CD4-positive, alpha-beta memory T cell (primary cell): ENCODE measurements around the gene MFAP3L. TPM values are rescaled to one million over a fixed set of nuclear protein-coding genes. Genes with fewer than 3 reads are reported as not detected.

Source experiments
- CTCF ChIA-PET: fragments of 350-600 bp; sonication (Branson Sonifier 250); formaldehyde crosslinking; loops from one replicate; lab custom pipeline; 2021; ENCODE audit warnings: inconsistent platforms; ENCODE audit not compliant: partially characterized antibody; lab: Charles Lee
- POLR2A ChIA-PET: fragments of 350-600 bp; sonication (Branson Sonifier 250); formaldehyde crosslinking; loops from one replicate; lab custom pipeline; 2021; ENCODE audit not compliant: partially characterized antibody; lab: Charles Lee
- DNase-seq, 5 donors: peaks; one replicate each; pipeline versions ENCODE4 v3.0.0 to v3.0.0-alpha.2; 2020 to 2022; ENCODE audit warnings: mixed read lengths in 1 of 5
- H3K27ac ChIP-seq: one replicate; pipeline ENCODE4 v1.7.0; 2013; ENCODE audit warnings: low read depth, low read length
- H3K27me3 ChIP-seq: 2 replicates; pipeline ENCODE4 v1.7.0; 2013; ENCODE audit warnings: mild to moderate bottlenecking, low read length, moderate library complexity; ENCODE audit not compliant: insufficient read depth
- H3K36me3 ChIP-seq: 2 replicates; pipeline ENCODE4 v1.7.0; 2013; ENCODE audit warnings: mild to moderate bottlenecking, low read length, moderate library complexity; ENCODE audit not compliant: insufficient read depth
- H3K4me1 ChIP-seq: 2 replicates; pipeline ENCODE4 v1.7.0; 2013; ENCODE audit warnings: mild to moderate bottlenecking, low read length, moderate library complexity; ENCODE audit not compliant: insufficient read depth
- H3K4me3 ChIP-seq, 2 donors: one replicate each; pipeline ENCODE4 v1.7.0; 2013; ENCODE audit warnings: low read length in 2 of 2, mild to moderate bottlenecking in 1 of 2
- H3K9me3 ChIP-seq, 2 donors: one replicate each; pipeline ENCODE4 v1.7.0; 2013; ENCODE audit warnings: low read length in 2 of 2, control low read depth in 1 of 2; ENCODE audit not compliant: control insufficient read depth in 1 of 2
- H3K27ac Mint-ChIP-seq, 7 donors: one replicate each; pipeline ENCODE4 v1.8.0; 2020 to 2021; ENCODE audit warnings: mixed read lengths in 7 of 7, mild to moderate bottlenecking in 6 of 7, inconsistent platforms in 3 of 7, moderate library complexity in 3 of 7
- H3K27me3 Mint-ChIP-seq, 2 donors: one replicate each; pipeline ENCODE4 v1.8.0; 2020 to 2021; ENCODE audit warnings: mixed read lengths in 2 of 2
- H3K36me3 Mint-ChIP-seq, 2 donors: one replicate each; pipeline ENCODE4 v1.8.0; 2020 to 2021; ENCODE audit warnings: mixed read lengths in 2 of 2, inconsistent platforms in 1 of 2, mild to moderate bottlenecking in 1 of 2
- H3K4me1 Mint-ChIP-seq, 4 donors: one replicate each; pipeline ENCODE4 v1.8.0; 2020 to 2021; ENCODE audit warnings: mixed read lengths in 4 of 4, mild to moderate bottlenecking in 1 of 4
- H3K4me3 Mint-ChIP-seq, 8 donors: one replicate each; pipeline ENCODE4 v1.8.0; 2020 to 2021; ENCODE audit warnings: mixed read lengths in 8 of 8, mild to moderate bottlenecking in 7 of 8, moderate library complexity in 6 of 8, inconsistent platforms in 3 of 8
- H3K9me3 Mint-ChIP-seq, 8 donors: one replicate each; pipeline ENCODE4 v1.8.0; 2020 to 2021; ENCODE audit warnings: mixed read lengths in 8 of 8, mild to moderate bottlenecking in 5 of 8, inconsistent platforms in 3 of 8, moderate library complexity in 1 of 8
- intact Hi-C: fragments of 100-400 bp; cut with micrococcal nuclease; formaldehyde crosslinking; loops from one replicate; pipeline ENCODE4 v1.15.1; 2023
- polyA plus RNA-seq, 2 donors: library from polyadenylated mRNA; unstranded; fragments of 300-500 nt; fragmentation: Illumina TruSeq; gene quantifications; one replicate each; pipeline ENCODE4 v1.2.3, GENCODE V29; 2021
- total RNA-seq, 2 experiments: library from RNA; stranded (reverse); gene quantifications; one replicate each; pipeline ENCODE4 v1.2.3, GENCODE V29; 2021

The MFAP3L gene
- total and polyA plus RNA-seq, 4 experiments from 2014 or later: 0.76 to 2.4 (median 2.1) TPM; not detected in 1

- H3K9me3 ChIP-seq: no peaks in the 10 kb centered on the region
- no peaks in the 10 kb centered on the region for H3K4me1 Mint-ChIP-seq
- DNase-seq: no peak
- POLR2A ChIA-PET: no interaction called here
- H3K27ac Mint-ChIP-seq: no peak overlapping the region
- H3K9me3 Mint-ChIP-seq: no peaks in the 10 kb centered on the region
- no peak overlapping the region for H3K4me3 Mint-ChIP-seq
- H3K36me3 ChIP-seq: no peaks in the 10 kb centered on the region
- CTCF ChIA-PET: no interaction called here
- no peaks in the 10 kb centered on the region for H3K27me3 ChIP-seq
- H3K27me3 Mint-ChIP-seq: peaks cover 5 to 8% of the 10 kb centered on the region in 2 donors
- intact Hi-C loops: no loop called here
- H3K4me1 ChIP-seq: no peaks in the 10 kb centered on the region
- H3K4me3 ChIP-seq: no peak overlapping the region
- no peak overlapping the region for H3K27ac ChIP-seq
- H3K36me3 Mint-ChIP-seq: peaks cover 0 to 11% of the 10 kb centered on the region in 2 donors
These were observed 32.7 kb downstream of the MFAP3L start for GRCh38 chr4:169993531-169993930.

GRCh38 chr4:169988252-169988651, 37.9 kb downstream of the MFAP3L start:
- no peaks in the 10 kb centered on the region for H3K4me1 ChIP-seq
- Mint-ChIP-seq H3K4me3 (no peak overlapping the region), H3K27ac (peak overlapping the region in 1 of 7 donors; percentile 25), H3K36me3 (peaks cover 0 to 11% of the 10 kb centered on the region in 2 donors), H3K27me3 (peaks cover 5 to 8% of the 10 kb centered on the region in 2 donors), H3K9me3 (no peaks in the 10 kb centered on the region), H3K4me1 (peaks cover 0 to 9% (median 7%) of the 10 kb centered on the region in 4 donors)
- POLR2A ChIA-PET: no interaction called here
- DNase-seq: no peak
- H3K9me3 ChIP-seq: no peaks in the 10 kb centered on the region
- H3K36me3 ChIP-seq: no peaks in the 10 kb centered on the region
- no peak overlapping the region for H3K4me3 ChIP-seq
- no peak overlapping the region for H3K27ac ChIP-seq
- no peaks in the 10 kb centered on the region for H3K27me3 ChIP-seq
- intact Hi-C loops: no loop called here
- CTCF ChIA-PET: no interaction called here

- Histone ChIP-seq H3K27me3 (no peaks in the 10 kb centered on the region), H3K4me1 (no peaks in the 10 kb centered on the region), H3K36me3 (no peaks in the 10 kb centered on the region), H3K4me3 (no peak overlapping the region), H3K9me3 (no peaks in the 10 kb centered on the region), H3K27ac (no peak overlapping the region)
- Mint-ChIP-seq H3K36me3 (peaks cover 0 to 11% of the 10 kb centered on the region in 2 donors), H3K9me3 (no peaks in the 10 kb centered on the region), H3K27ac (no peak overlapping the region), H3K4me3 (no peak overlapping the region), H3K27me3 (peaks cover 7 to 8% of the 10 kb centered on the region in 2 donors), H3K4me1 (peaks cover 0 to 9% (median 7%) of the 10 kb centered on the region in 4 donors)
- intact Hi-C loops: no loop called here
- ChIA-PET CTCF (interaction anchor here (1.6 kb wide), 1 partner anchor 177 kb away, joined by 4 read pairs; no protein-coding TSS in a partner anchor), POLR2A (no interaction called here)
- DNase-seq: no peak
These were observed 38.6 kb downstream of the MFAP3L start for GRCh38 chr4:169987327-169988228.

GRCh38 chr4:169986369-169986768, 39.8 kb downstream of the MFAP3L start:
- Mint-ChIP-seq H3K9me3 (no peaks in the 10 kb centered on the region), H3K27me3 (peaks cover 8 to 14% of the 10 kb centered on the region in 2 donors), H3K4me1 (peaks cover 0 to 9% (median 7%) of the 10 kb centered on the region in 4 donors), H3K36me3 (peaks cover 0 to 1% of the 10 kb centered on the region in 2 donors), H3K27ac (no peak overlapping the region), H3K4me3 (no peak overlapping the region)
- Histone ChIP-seq H3K4me3 (no peak overlapping the region), H3K9me3 (no peaks in the 10 kb centered on the region), H3K27ac (no peak overlapping the region), H3K36me3 (no peaks in the 10 kb centered on the region), H3K4me1 (no peaks in the 10 kb centered on the region), H3K27me3 (no peaks in the 10 kb centered on the region)
- intact Hi-C loops: no loop called here
- no peak for DNase-seq
- ChIA-PET POLR2A (no interaction called here), CTCF (interaction anchor here (1.6 kb wide), 1 partner anchor 176 kb away, joined by 4 read pairs; no protein-coding TSS in a partner anchor)

- no peaks in the 10 kb centered on the region for H3K4me1 ChIP-seq
- H3K36me3 Mint-ChIP-seq: no peaks in the 10 kb centered on the region
- no peaks in the 10 kb centered on the region for H3K9me3 Mint-ChIP-seq
- H3K27me3 Mint-ChIP-seq: peaks cover 10 to 15% of the 10 kb centered on the region in 2 donors
- no peak overlapping the region for H3K4me3 Mint-ChIP-seq
- ChIA-PET CTCF (interaction anchor here (1.6 kb wide), 1 partner anchor 176 kb away, joined by 4 read pairs; no protein-coding TSS in a partner anchor), POLR2A (no interaction called here)
- no peak for DNase-seq
- no peak overlapping the region for H3K4me3 ChIP-seq
- intact Hi-C loops: no loop called here
- no peak overlapping the region for H3K27ac Mint-ChIP-seq
- H3K4me1 Mint-ChIP-seq: peaks cover 0 to 9% (median 7%) of the 10 kb centered on the region in 4 donors
- no peak overlapping the region for H3K27ac ChIP-seq
- H3K9me3 ChIP-seq: no peaks in the 10 kb centered on the region
- H3K36me3 ChIP-seq: no peaks in the 10 kb centered on the region
- no peaks in the 10 kb centered on the region for H3K27me3 ChIP-seq
These were observed 40.3 kb downstream of the MFAP3L start for GRCh38 chr4:169985881-169986280.

GRCh38 chr4:169984745-169985144, 41.5 kb downstream of the MFAP3L start:
- CTCF ChIA-PET: no interaction called here

GRCh38 chr4:169984173-169984572, 42.0 kb downstream of the MFAP3L start:
- Mint-ChIP-seq H3K4me3 (no peak overlapping the region), H3K36me3 (no peaks in the 10 kb centered on the region), H3K9me3 (no peaks in the 10 kb centered on the region), H3K4me1 (peaks cover 0 to 9% (median 7%) of the 10 kb centered on the region in 4 donors), H3K27ac (no peak overlapping the region), H3K27me3 (peaks cover 10 to 16% of the 10 kb centered on the region in 2 donors)
- CTCF ChIA-PET: interaction anchor here (0.7 kb wide), 1 partner anchor 61 kb away, joined by 4 read pairs; no protein-coding TSS in a partner anchor
- Histone ChIP-seq H3K9me3 (no peaks in the 10 kb centered on the region), H3K4me1 (no peaks in the 10 kb centered on the region), H3K4me3 (no peak overlapping the region), H3K36me3 (no peaks in the 10 kb centered on the region), H3K27ac (no peak overlapping the region), H3K27me3 (no peaks in the 10 kb centered on the region)
- no peak for DNase-seq
- intact Hi-C loops: no loop called here
- POLR2A ChIA-PET: no interaction called here

More at GRCh38 chr4:169984745-169985144, 41.5 kb downstream of the MFAP3L start:
- Histone ChIP-seq H3K4me1 (no peaks in the 10 kb centered on the region), H3K27me3 (no peaks in the 10 kb centered on the region), H3K27ac (no peak overlapping the region), H3K9me3 (no peaks in the 10 kb centered on the region), H3K36me3 (no peaks in the 10 kb centered on the region), H3K4me3 (no peak overlapping the region)
- DNase-seq: no peak
- Mint-ChIP-seq H3K4me1 (peaks cover 0 to 9% (median 7%) of the 10 kb centered on the region in 4 donors), H3K9me3 (no peaks in the 10 kb centered on the region), H3K27ac (no peak overlapping the region), H3K36me3 (no peaks in the 10 kb centered on the region), H3K4me3 (no peak overlapping the region), H3K27me3 (peaks cover 10 to 16% of the 10 kb centered on the region in 2 donors)
- POLR2A ChIA-PET: no interaction called here
- intact Hi-C loops: no loop called here
